K562 (cell line): ENCODE results near the gene IL27RA. TPM values are rescaled to one million over a fixed set of nuclear protein-coding genes. Genes with fewer than 3 reads are reported as not detected.

Experiments
- BACH1 ChIP-seq: fragments of 200-800 bp; sonication (Bioruptor generic); IDR thresholded peaks from 2 replicates; pipeline ENCODE4 v1.6.1; 2016; ENCODE audit warnings: missing genetic modification characterization, missing compliant biosample characterization
- BRD9 ChIP-seq: fragments of 450-650 bp; IDR thresholded peaks from 2 replicates; pipeline ENCODE4 v1.6.1; 2018; ENCODE audit warnings: low read depth; ENCODE audit not compliant: partially characterized antibody
- CEBPG ChIP-seq, 3 experiments: fragments of 200-800 bp in 1 of 3; sonication (Bioruptor generic) in 1 of 3; sonication (generic) in 1 of 3; formaldehyde crosslinking in 1 of 3; IDR thresholded peaks in 2 of 3; conservative IDR thresholded peaks in 1 of 3; 2 replicates each; pipeline versions ENCODE4 v1.6.1 to v1.8.0; 2016 to 2022; ENCODE audit warnings: missing compliant biosample characterization in 2 of 3, missing genetic modification characterization in 2 of 3, mild to moderate bottlenecking in 1 of 3, missing genetic modification reagents in 1 of 3
- E2F6 ChIP-seq, 2 experiments: IDR thresholded peaks; 2 replicates each; pipeline ENCODE4 v1.6.1; 2011; ENCODE audit warnings: borderline replicate concordance in 1 of 2, control low read depth in 1 of 2, low read depth in 1 of 2, low read length in 1 of 2, mild to moderate bottlenecking in 1 of 2, mixed read lengths in 1 of 2, moderate library complexity in 1 of 2; ENCODE audit not compliant: insufficient read depth in 1 of 2, insufficient read length in 1 of 2, poor library complexity in 1 of 2, severe bottlenecking in 1 of 2; ENCODE audit errors: extremely low read depth in 1 of 2
- ETV6 ChIP-seq, 3 experiments: fragments of 150-350 bp in 1 of 3; sonication (generic) in 1 of 3; formaldehyde crosslinking in 1 of 3; IDR thresholded peaks; 2 replicates each; pipeline versions ENCODE4 v1.6.1 to v1.8.0; 2014 to 2022; ENCODE audit warnings: borderline replicate concordance in 2 of 3, low read depth in 2 of 3, antibody characterized with exemption in 1 of 3, low read length in 1 of 3, mild to moderate bottlenecking in 1 of 3, missing genetic modification reagents in 1 of 3
- FIP1L1 ChIP-seq: fragments of 200-400 bp; formaldehyde crosslinking; IDR thresholded peaks from 2 replicates; pipeline ENCODE4 v1.6.1; 2018; ENCODE audit warnings: mild to moderate bottlenecking, low read depth, low read length; ENCODE audit not compliant: poor library complexity, severe bottlenecking
- LCOR ChIP-seq: sonication (generic); formaldehyde crosslinking; IDR thresholded peaks from 2 replicates; pipeline ENCODE4 v1.8.0; 2022; ENCODE audit warnings: mild to moderate bottlenecking, missing genetic modification reagents
- NFATC3 ChIP-seq: fragments of 450-650 bp; IDR thresholded peaks from 2 replicates; pipeline ENCODE4 v1.6.1; 2017; ENCODE audit warnings: mild to moderate bottlenecking
- SREBF2 ChIP-seq: sonication (generic); formaldehyde crosslinking; IDR thresholded peaks from 2 replicates; pipeline ENCODE4 v1.4.0; 2020; ENCODE audit warnings: mild to moderate bottlenecking, missing genetic modification reagents
- TAF1 ChIP-seq: IDR thresholded peaks from 2 replicates; pipeline ENCODE4 v1.6.1; 2011; ENCODE audit warnings: mild to moderate bottlenecking, low read length, moderate library complexity; ENCODE audit not compliant: insufficient read depth, control insufficient read depth, severe bottlenecking; ENCODE audit errors: extremely low read depth
- TCF15 ChIP-seq: fragments of 250-450 bp; sonication (Bioruptor Pico); IDR thresholded peaks from 2 replicates; pipeline ENCODE4 v1.8.0; 2022; ENCODE audit warnings: moderate library complexity, mild to moderate bottlenecking, inconsistent platforms
- TFAM ChIP-seq: fragments of 250-450 bp; sonication (Bioruptor Pico); conservative IDR thresholded peaks from 2 replicates; pipeline ENCODE4 v1.5.0; 2021; ENCODE audit warnings: mild to moderate bottlenecking, moderate library complexity
- THRB ChIP-seq: fragments of 450-650 bp; formaldehyde crosslinking; conservative IDR thresholded peaks from 2 replicates; pipeline ENCODE4 v1.4.0; 2022; ENCODE audit warnings: mild to moderate bottlenecking, missing genetic modification characterization
- TRIM28 ChIP-seq: fragments of 450-650 bp; IDR thresholded peaks from 2 replicates; pipeline ENCODE4 v1.6.1; 2017
- ZFP36 ChIP-seq: fragments of 150-350 bp; IDR thresholded peaks from 2 replicates; pipeline ENCODE4 v1.6.1; 2018; ENCODE audit warnings: low read length, low read depth; ENCODE audit not compliant: partially characterized antibody
- ZFPM2 ChIP-seq: fragments of 250-450 bp; sonication (Bioruptor Pico); IDR thresholded peaks from 2 replicates; pipeline ENCODE4 v1.5.1; 2022; ENCODE audit warnings: mild to moderate bottlenecking
- ZKSCAN3 ChIP-seq: fragments of 250-450 bp; sonication (Bioruptor Pico); IDR thresholded peaks from 2 replicates; pipeline ENCODE4 v1.4.0; 2020
- ZNF12 ChIP-seq: sonication (generic); formaldehyde crosslinking; IDR thresholded peaks from 2 replicates; pipeline ENCODE4 v1.4.0; 2020; ENCODE audit warnings: mild to moderate bottlenecking, missing genetic modification reagents
- ZNF696 ChIP-seq: fragments of 250-450 bp; sonication (Bioruptor Pico); conservative IDR thresholded peaks from 2 replicates; pipeline ENCODE4 v1.4.0; 2020; ENCODE audit warnings: mild to moderate bottlenecking, moderate library complexity
- ZSCAN32 ChIP-seq: fragments of 450-650 bp; formaldehyde crosslinking; IDR thresholded peaks from 2 replicates; pipeline ENCODE4 v1.4.0; 2020; ENCODE audit warnings: mild to moderate bottlenecking, moderate library complexity
- polyA plus RNA-seq, 8 experiments: library from polyadenylated mRNA; depleted of rRNA in 4 of 8; stranded (reverse) in 5 of 8; unstranded in 3 of 8; fragments of >200 nt; fragmentation: Nextera tagmentation in 2 of 8; fragmentation: Illumina TruSeq in 1 of 8; extraction: Ambion mirVana in 2 of 8; extraction: Trizol in 1 of 8; gene quantifications; 2 replicates each; pipeline versions ENCODE4 v1.2.1 to v1.2.3, GENCODE V29; 2011 to 2014; ENCODE audit warnings: inconsistent platforms in 1 of 8, missing spikeins in 1 of 8
- total RNA-seq, 7 experiments: library from RNA; depleted of rRNA in 6 of 7; stranded (reverse); fragments of >200 nt in 6 of 7; fragmentation: Illumina TruSeq in 2 of 7; extraction: Trizol in 2 of 7; gene quantifications; 2 replicates each; pipeline versions ENCODE4 v1.2.1 to v1.2.3, GENCODE V29; 2011 to 2021; ENCODE audit warnings: low replicate concordance in 1 of 7

IL27RA gene
- total and polyA plus RNA-seq, 9 of the 15 experiments (the other 6 are each of a cell fraction or from before 2014, with no cell fraction given), result 1.9 to 15.9 (median 12.0) TPM

GRCh38 chr19:14005349-14006084, 26.0 kb upstream of the IL27RA start (continued):
- no peak for TF ChIP-seq THRB
- no peak for TF ChIP-seq ZNF12
- no peak for TF ChIP-seq ETV6 (IDR thresholded peaks at IDR 0.05; ENCODE audit: borderline replicate concordance in 1 of 2, low read depth in 2 of 2, low read length in 1 of 2)
- TF ChIP-seq ETV6 (CRISPR knock-in tag; IDR thresholded peaks at IDR 0.05; ENCODE audit: borderline replicate concordance), result no peak
- no peak for TF ChIP-seq ZFP36
- TF ChIP-seq ZFPM2, result no peak
- TF ChIP-seq ZSCAN32 (CRISPR knock-in tag), result no peak
- TF ChIP-seq TRIM28, result peak; percentile 65; the same call in 1 of the 2 replicates
- TF ChIP-seq NFATC3, result 0 out of 2 replicates have a peak, but pooled peaks have one; percentile 41
- TF ChIP-seq TFAM, result no peak
- TF ChIP-seq BRD9, result peak; percentile 94
- no peak for TF ChIP-seq E2F6 (IDR thresholded peaks at IDR 0.05; ENCODE audit: borderline replicate concordance in 1 of 2, extremely low read depth in 1 of 2, insufficient read depth in 1 of 2, insufficient read length in 1 of 2, low read depth in 1 of 2, low read length in 1 of 2, poor library complexity in 1 of 2, severe bottlenecking in 1 of 2)
- no peak for TF ChIP-seq FIP1L1
- no peak for TF ChIP-seq ZNF696 (CRISPR knock-in tag)
- no peak for TF ChIP-seq BACH1
- peak; percentile 58 for TF ChIP-seq TAF1
- TF ChIP-seq LCOR (CRISPR knock-in tag), result peak; percentile 68; the same call in 1 of the 2 replicates
- no peak for TF ChIP-seq ZKSCAN3
- TF ChIP-seq SREBF2 (CRISPR knock-in tag), result no peak
- no peak for TF ChIP-seq TCF15 (CRISPR knock-in tag)
- TF ChIP-seq CEBPG (CRISPR knock-in tag; IDR thresholded peaks at IDR 0.05), result no peak
- no peak for TF ChIP-seq CEBPG (tag; conservative IDR thresholded peaks at IDR 0.05 in 1 of 2, IDR thresholded peaks at IDR 0.05 in 1 of 2)
